Loucy (cell line): ENCODE data around the gene LEP.

Source experiments
- H2AFZ ChIP-seq: fragments of 200-600 bp; sonication (generic); 2 replicates; pipeline ENCODE4 v1.6.0; 2016; ENCODE audit warnings: antibody characterized with exemption, mild to moderate bottlenecking, low read length, moderate library complexity
- H3F3A ChIP-seq: fragments of 200-600 bp; 2 replicates; pipeline ENCODE4 v1.6.0; 2016; ENCODE audit warnings: antibody characterized with exemption, low read depth, mild to moderate bottlenecking
- H3K27me3 ChIP-seq: fragments of 200-600 bp; sonication (generic); 2 replicates; pipeline ENCODE4 v1.6.1; 2014; ENCODE audit warnings: low read length, mild to moderate bottlenecking; ENCODE audit not compliant: insufficient read depth, poor library complexity, severe bottlenecking
- H3K36me3 ChIP-seq: fragments of 200-600 bp; sonication (generic); 2 replicates; pipeline ENCODE4 v1.6.1; 2016; ENCODE audit warnings: low read length; ENCODE audit not compliant: insufficient read depth
- H3K4me1 ChIP-seq: fragments of 200-600 bp; sonication (generic); 2 replicates; pipeline ENCODE4 v1.5.1; 2014; ENCODE audit warnings: low read length, mild to moderate bottlenecking; ENCODE audit not compliant: insufficient read depth, poor library complexity, severe bottlenecking
- H3K4me2 ChIP-seq: fragments of 200-600 bp; sonication (generic); 2 replicates; pipeline ENCODE4 v1.6.0; 2014; ENCODE audit warnings: antibody characterized with exemption, low read length, low read depth, mild to moderate bottlenecking; ENCODE audit not compliant: poor library complexity, severe bottlenecking
- H3K4me3 ChIP-seq: fragments of 200-600 bp; sonication (generic); 2 replicates; pipeline ENCODE4 v1.5.1; 2014; ENCODE audit warnings: low read length, mild to moderate bottlenecking, mixed read lengths; ENCODE audit not compliant: poor library complexity, severe bottlenecking
- H3K79me2 ChIP-seq: fragments of 200-600 bp; sonication (generic); 2 replicates; pipeline ENCODE4 v1.6.1; 2014; ENCODE audit warnings: low read length; ENCODE audit not compliant: insufficient read depth
- H3K9ac ChIP-seq: fragments of 200-600 bp; sonication (generic); 2 replicates; pipeline ENCODE4 v1.6.0; 2014; ENCODE audit warnings: mild to moderate bottlenecking, low read depth, low read length, moderate library complexity; ENCODE audit not compliant: poor library complexity, severe bottlenecking
- H3K9me2 ChIP-seq: fragments of 200-600 bp; sonication (generic); replicated peaks from 2 replicates; pipeline ENCODE4 v1.6.1; 2016; ENCODE audit warnings: low read depth, low read length, mixed read lengths
- H3K9me3 ChIP-seq: fragments of 200-600 bp; sonication (generic); 2 replicates; pipeline ENCODE4 v1.6.1; 2014; ENCODE audit warnings: mild to moderate bottlenecking, antibody characterized with exemption, low read length, low read depth; ENCODE audit not compliant: insufficient read depth
- H4K20me1 ChIP-seq: fragments of 200-600 bp; sonication (generic); 2 replicates; pipeline ENCODE4 v1.6.0; 2014; ENCODE audit warnings: antibody characterized with exemption, low read length, mild to moderate bottlenecking; ENCODE audit not compliant: insufficient read depth, poor library complexity, severe bottlenecking
- EZH2phosphoT487 ChIP-seq: fragments of 200-600 bp; IDR thresholded peaks from 2 replicates; pipeline ENCODE4 v1.6.1; 2018; ENCODE audit warnings: antibody characterized with exemption, mild to moderate bottlenecking, moderate library complexity, borderline replicate concordance
- TF ChIP-seq, protein P1 (sequence below): fragments of 200-600 bp; sonication (generic); conservative IDR thresholded peaks from 2 replicates; pipeline ENCODE4 v1.5.1; 2014; ENCODE audit warnings: mild to moderate bottlenecking, antibody characterized with exemption, low read length

Gene LEP

DNA sequence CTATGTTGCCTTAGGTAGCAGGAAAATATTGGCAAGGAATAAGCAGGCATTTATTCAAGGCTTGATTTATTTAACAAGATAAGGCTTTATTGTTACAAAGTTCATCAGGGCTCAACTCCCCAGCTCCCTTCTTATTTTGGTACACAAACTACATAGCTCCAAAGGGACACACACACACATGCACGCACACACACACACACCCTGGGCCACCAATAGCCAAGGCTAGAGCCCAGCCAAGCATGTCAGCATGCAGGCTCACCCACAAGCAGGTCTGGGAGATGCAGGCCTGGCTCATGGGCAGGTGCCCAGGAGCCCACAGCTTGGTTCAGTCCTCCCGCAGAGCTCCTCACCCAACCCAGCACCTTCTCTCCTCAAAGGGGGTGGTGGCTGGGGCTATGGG, 23.4 kb downstream of the LEP start:
- Histone ChIP-seq H3K9me2 (no peaks in the 10 kb centered on the region), H3K4me2 (no peak overlapping the region), H3F3A (no peaks in the 10 kb centered on the region), H3K4me3 (no peak overlapping the region), H2AFZ (no peak overlapping the region), H3K9me3 (no peaks in the 10 kb centered on the region), H3K36me3 (no peaks in the 10 kb centered on the region), H3K79me2 (no peaks in the 10 kb centered on the region), H3K4me1 (peaks cover 2% of the 10 kb centered on the region), H3K9ac (no peak overlapping the region), H4K20me1 (no peaks in the 10 kb centered on the region), H3K27me3 (no peaks in the 10 kb centered on the region)
- no peak for TF ChIP-seq EZH2phosphoT487
- TF ChIP-seq, protein P1, sequence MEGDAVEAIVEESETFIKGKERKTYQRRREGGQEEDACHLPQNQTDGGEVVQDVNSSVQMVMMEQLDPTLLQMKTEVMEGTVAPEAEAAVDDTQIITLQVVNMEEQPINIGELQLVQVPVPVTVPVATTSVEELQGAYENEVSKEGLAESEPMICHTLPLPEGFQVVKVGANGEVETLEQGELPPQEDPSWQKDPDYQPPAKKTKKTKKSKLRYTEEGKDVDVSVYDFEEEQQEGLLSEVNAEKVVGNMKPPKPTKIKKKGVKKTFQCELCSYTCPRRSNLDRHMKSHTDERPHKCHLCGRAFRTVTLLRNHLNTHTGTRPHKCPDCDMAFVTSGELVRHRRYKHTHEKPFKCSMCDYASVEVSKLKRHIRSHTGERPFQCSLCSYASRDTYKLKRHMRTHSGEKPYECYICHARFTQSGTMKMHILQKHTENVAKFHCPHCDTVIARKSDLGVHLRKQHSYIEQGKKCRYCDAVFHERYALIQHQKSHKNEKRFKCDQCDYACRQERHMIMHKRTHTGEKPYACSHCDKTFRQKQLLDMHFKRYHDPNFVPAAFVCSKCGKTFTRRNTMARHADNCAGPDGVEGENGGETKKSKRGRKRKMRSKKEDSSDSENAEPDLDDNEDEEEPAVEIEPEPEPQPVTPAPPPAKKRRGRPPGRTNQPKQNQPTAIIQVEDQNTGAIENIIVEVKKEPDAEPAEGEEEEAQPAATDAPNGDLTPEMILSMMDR, result no peak

DNA sequence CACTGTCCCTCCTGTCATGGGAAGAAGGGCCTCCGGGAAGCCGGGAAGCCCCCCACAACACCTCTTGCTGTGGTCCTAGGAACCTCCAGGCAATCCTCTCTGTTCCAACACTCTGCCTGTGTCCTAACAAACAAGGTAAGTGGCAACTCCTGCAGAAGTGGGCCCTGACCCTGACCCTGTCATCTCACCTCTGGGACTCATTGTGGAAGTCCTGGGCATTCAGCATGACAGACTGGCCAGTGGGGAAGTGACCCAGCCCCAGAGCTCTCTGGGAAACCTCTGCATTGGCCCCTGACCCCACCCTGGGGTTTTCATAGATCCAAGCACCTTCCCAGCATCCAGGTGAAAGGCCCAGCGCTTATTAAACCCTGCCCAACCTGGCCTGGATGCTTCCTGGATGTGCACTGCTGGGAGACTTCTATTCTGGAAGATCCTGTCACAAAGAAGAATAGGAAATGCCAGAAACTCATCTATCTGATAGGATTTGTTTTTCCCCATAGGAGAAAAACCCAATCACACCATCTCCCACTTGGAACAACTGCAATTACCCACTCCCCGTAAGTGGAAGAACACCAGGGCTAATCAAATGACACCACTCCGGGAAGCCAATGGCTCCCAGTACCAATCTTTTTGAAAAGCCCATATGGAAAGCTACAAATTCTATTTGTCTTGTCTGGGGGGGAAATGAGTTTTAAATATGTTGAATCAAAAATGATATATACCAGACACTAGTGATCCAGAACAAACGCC, 24.3 kb downstream of the LEP start:
- no peaks in the 10 kb centered on the region for H3K36me3 ChIP-seq
- H3K9me3 ChIP-seq, result no peaks in the 10 kb centered on the region
- TF ChIP-seq EZH2phosphoT487, result no peak
- TF ChIP-seq, protein P1, result no peak
- H2AFZ ChIP-seq, result no peak overlapping the region
- no peaks in the 10 kb centered on the region for H3K4me1 ChIP-seq
- H3K79me2 ChIP-seq, result no peaks in the 10 kb centered on the region
- no peaks in the 10 kb centered on the region for H3K9me2 ChIP-seq
- no peaks in the 10 kb centered on the region for H4K20me1 ChIP-seq
- no peak overlapping the region for H3K4me3 ChIP-seq
- no peaks in the 10 kb centered on the region for H3F3A ChIP-seq
- H3K27me3 ChIP-seq, result no peaks in the 10 kb centered on the region
- no peak overlapping the region for H3K9ac ChIP-seq
- no peak overlapping the region for H3K4me2 ChIP-seq

DNA sequence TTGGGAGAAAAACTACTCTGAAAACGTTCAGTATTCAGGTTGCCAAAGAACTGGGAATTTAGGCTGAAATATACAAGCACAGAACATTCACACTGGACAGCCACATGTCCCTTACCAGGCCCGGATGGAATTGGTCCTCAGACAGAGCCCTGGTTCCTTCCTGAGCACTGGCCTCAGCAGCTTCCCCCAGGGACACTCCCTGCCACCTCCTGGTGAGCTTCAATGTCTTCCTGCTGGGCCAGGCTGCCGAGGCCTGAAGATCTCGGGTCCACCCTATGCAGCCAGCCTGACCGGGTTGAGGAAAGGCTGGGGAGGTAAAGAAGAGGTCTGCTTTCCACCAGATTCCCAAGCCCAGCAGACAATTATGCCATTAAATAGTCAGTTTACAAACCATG, 24.8 kb downstream of the LEP start:
- H3F3A ChIP-seq, result no peaks in the 10 kb centered on the region
- no peaks in the 10 kb centered on the region for H3K27me3 ChIP-seq

More for the DNA sequence above, 24.8 kb downstream of the LEP start:
- no peaks in the 10 kb centered on the region for H3K79me2 ChIP-seq
- H3K4me2 ChIP-seq, result no peak overlapping the region
- H3K4me1 ChIP-seq, result no peaks in the 10 kb centered on the region
- H3K4me3 ChIP-seq, result no peak overlapping the region
- H3K9me2 ChIP-seq, result no peaks in the 10 kb centered on the region
- TF ChIP-seq EZH2phosphoT487, result no peak
- TF ChIP-seq, protein P1, result no peak
- no peaks in the 10 kb centered on the region for H4K20me1 ChIP-seq
- no peak overlapping the region for H2AFZ ChIP-seq
- no peaks in the 10 kb centered on the region for H3K9me3 ChIP-seq
- no peak overlapping the region for H3K9ac ChIP-seq
- no peaks in the 10 kb centered on the region for H3K36me3 ChIP-seq
